C4-2B (cell line): Measurements from ENCODE around the gene CFAP119.

ENCODE experiments used
- CTCF ChIP-seq: fragments of 450-650 bp; conservative IDR thresholded peaks from 2 replicates; pipeline ENCODE4 v1.5.1; 2017; ENCODE audit warnings: mild to moderate bottlenecking
- ZFX ChIP-seq: fragments of 450-650 bp; IDR thresholded peaks from 2 replicates; pipeline ENCODE4 v1.6.1; 2017

GRCh38 chr16:30731411-30731810, 30.5 kb downstream of the CFAP119 start:
- TF ChIP-seq CTCF (no peak), ZFX (no peak)
